HEK293 (cell line): ENCODE measurements around the gene AADAC.

ENCODE experiments used
- FEZF1 ChIP-seq: fragments of 450-650 bp; formaldehyde crosslinking; IDR thresholded peaks from 2 replicates; pipeline ENCODE4 v1.5.1; 2016; ENCODE audit warnings: missing biosample characterization, missing genetic modification characterization
- TCF7L2 ChIP-seq: IDR thresholded peaks from 2 replicates; pipeline ENCODE4 v1.6.1; 2011; ENCODE audit warnings: low read depth, mild to moderate bottlenecking, inconsistent platforms, low read length, moderate library complexity, borderline replicate concordance
- ZNF138 ChIP-seq: fragments of 450-650 bp; formaldehyde crosslinking; IDR thresholded peaks from 2 replicates; pipeline ENCODE4 v1.5.1; 2016; ENCODE audit warnings: missing biosample characterization, missing genetic modification characterization, borderline replicate concordance
- ZNF174 ChIP-seq: fragments of 450-650 bp; formaldehyde crosslinking; IDR thresholded peaks from 2 replicates; pipeline ENCODE4 v1.5.0; 2017; ENCODE audit warnings: missing biosample characterization, mild to moderate bottlenecking, missing genetic modification characterization
- ZNF24 ChIP-seq: fragments of 450-650 bp; formaldehyde crosslinking; IDR thresholded peaks from 2 replicates; pipeline ENCODE4 v1.5.1; 2016; ENCODE audit warnings: missing biosample characterization, missing genetic modification characterization
- ZNF311 ChIP-seq: fragments of 450-650 bp; formaldehyde crosslinking; IDR thresholded peaks from 2 replicates; pipeline ENCODE4 v1.5.1; 2017; ENCODE audit warnings: missing biosample characterization, missing genetic modification characterization, borderline replicate concordance
- ZNF416 ChIP-seq: fragments of 450-650 bp; formaldehyde crosslinking; IDR thresholded peaks from 2 replicates; pipeline ENCODE4 v1.5.1; 2016; ENCODE audit warnings: missing biosample characterization, missing genetic modification characterization
- ZNF530 ChIP-seq: fragments of 450-650 bp; formaldehyde crosslinking; IDR thresholded peaks from 2 replicates; pipeline ENCODE4 v1.5.1; 2016; ENCODE audit warnings: low read depth, missing biosample characterization, missing genetic modification characterization
- ZNF555 ChIP-seq: fragments of 450-650 bp; formaldehyde crosslinking; conservative IDR thresholded peaks from 2 replicates; pipeline ENCODE4 v1.5.1; 2017; ENCODE audit warnings: missing biosample characterization, mild to moderate bottlenecking, missing genetic modification characterization, inconsistent platforms
- ZNF658 ChIP-seq: fragments of 450-650 bp; formaldehyde crosslinking; IDR thresholded peaks from 2 replicates; pipeline ENCODE4; 2016; ENCODE audit warnings: missing biosample characterization, missing genetic modification characterization
- TF ChIP-seq, protein P1 (sequence below): fragments of 450-650 bp; formaldehyde crosslinking; IDR thresholded peaks from 2 replicates; pipeline ENCODE4 v1.5.1; 2016; ENCODE audit warnings: missing biosample characterization, missing genetic modification characterization
- TF ChIP-seq, protein P2 (sequence below): fragments of 450-650 bp; formaldehyde crosslinking; IDR thresholded peaks from 2 replicates; pipeline ENCODE4 v1.5.1; 2016; ENCODE audit warnings: missing biosample characterization, missing genetic modification characterization
- TF ChIP-seq, protein P3 (sequence below): fragments of 450-650 bp; formaldehyde crosslinking; IDR thresholded peaks from 2 replicates; pipeline ENCODE4 v1.5.1; 2016; ENCODE audit warnings: missing biosample characterization, missing genetic modification characterization

DNA sequence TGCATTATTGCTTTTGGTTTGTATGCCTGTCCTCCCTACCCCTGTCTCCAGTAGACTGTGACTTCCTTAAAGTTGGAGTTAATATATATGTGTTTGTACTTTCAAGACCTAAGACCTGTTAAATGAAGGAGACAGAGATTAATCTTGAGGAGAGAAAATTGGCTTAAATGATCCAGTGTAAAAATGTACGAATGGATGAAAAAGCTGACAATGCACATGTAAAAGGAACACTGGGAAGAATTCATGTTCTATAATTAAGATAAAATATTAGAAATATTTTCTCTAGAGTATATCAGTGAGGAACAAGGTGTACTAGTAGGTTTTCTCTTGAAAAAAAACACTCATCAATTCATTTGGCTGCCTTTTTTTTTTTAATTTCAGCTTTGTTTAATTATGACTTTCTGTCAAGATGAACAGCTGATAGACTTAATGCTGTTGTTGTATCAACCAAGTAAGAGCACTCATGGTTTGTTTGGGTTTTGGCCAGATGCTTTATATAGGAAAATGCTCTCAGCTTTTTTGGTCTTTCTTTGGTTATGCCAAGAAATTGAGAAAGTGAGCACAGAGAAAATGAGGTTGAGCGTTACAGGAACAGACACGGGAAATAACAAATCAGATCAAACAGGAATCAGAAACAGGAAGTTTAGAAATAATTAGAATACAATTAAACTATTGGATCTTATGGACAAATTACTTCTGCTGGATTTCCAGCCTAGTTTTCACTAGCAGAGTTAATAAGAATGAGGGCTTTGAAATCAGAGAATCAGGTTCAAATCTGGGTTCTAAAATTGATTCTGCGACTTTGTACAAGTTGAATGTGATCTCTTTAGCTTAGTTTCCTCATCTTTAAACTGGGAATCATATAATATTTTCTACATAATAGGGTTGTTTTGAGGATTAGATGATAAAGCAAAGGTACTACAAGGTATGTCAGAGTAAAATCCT is 38.3 kb upstream of the AADAC start:
- no peak for TF ChIP-seq ZNF658
- TF ChIP-seq, protein P1, sequence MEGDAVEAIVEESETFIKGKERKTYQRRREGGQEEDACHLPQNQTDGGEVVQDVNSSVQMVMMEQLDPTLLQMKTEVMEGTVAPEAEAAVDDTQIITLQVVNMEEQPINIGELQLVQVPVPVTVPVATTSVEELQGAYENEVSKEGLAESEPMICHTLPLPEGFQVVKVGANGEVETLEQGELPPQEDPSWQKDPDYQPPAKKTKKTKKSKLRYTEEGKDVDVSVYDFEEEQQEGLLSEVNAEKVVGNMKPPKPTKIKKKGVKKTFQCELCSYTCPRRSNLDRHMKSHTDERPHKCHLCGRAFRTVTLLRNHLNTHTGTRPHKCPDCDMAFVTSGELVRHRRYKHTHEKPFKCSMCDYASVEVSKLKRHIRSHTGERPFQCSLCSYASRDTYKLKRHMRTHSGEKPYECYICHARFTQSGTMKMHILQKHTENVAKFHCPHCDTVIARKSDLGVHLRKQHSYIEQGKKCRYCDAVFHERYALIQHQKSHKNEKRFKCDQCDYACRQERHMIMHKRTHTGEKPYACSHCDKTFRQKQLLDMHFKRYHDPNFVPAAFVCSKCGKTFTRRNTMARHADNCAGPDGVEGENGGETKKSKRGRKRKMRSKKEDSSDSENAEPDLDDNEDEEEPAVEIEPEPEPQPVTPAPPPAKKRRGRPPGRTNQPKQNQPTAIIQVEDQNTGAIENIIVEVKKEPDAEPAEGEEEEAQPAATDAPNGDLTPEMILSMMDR = no peak
- TF ChIP-seq TCF7L2 = no peak
- no peak for TF ChIP-seq ZNF555 (tag by site-specific recombination)
- no peak for TF ChIP-seq FEZF1 (tag by site-specific recombination)
- TF ChIP-seq ZNF174 = no peak
- TF ChIP-seq, protein P2, sequence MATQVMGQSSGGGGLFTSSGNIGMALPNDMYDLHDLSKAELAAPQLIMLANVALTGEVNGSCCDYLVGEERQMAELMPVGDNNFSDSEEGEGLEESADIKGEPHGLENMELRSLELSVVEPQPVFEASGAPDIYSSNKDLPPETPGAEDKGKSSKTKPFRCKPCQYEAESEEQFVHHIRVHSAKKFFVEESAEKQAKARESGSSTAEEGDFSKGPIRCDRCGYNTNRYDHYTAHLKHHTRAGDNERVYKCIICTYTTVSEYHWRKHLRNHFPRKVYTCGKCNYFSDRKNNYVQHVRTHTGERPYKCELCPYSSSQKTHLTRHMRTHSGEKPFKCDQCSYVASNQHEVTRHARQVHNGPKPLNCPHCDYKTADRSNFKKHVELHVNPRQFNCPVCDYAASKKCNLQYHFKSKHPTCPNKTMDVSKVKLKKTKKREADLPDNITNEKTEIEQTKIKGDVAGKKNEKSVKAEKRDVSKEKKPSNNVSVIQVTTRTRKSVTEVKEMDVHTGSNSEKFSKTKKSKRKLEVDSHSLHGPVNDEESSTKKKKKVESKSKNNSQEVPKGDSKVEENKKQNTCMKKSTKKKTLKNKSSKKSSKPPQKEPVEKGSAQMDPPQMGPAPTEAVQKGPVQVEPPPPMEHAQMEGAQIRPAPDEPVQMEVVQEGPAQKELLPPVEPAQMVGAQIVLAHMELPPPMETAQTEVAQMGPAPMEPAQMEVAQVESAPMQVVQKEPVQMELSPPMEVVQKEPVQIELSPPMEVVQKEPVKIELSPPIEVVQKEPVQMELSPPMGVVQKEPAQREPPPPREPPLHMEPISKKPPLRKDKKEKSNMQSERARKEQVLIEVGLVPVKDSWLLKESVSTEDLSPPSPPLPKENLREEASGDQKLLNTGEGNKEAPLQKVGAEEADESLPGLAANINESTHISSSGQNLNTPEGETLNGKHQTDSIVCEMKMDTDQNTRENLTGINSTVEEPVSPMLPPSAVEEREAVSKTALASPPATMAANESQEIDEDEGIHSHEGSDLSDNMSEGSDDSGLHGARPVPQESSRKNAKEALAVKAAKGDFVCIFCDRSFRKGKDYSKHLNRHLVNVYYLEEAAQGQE (tag by site-specific recombination) = no peak
- TF ChIP-seq ZNF416 (tag by site-specific recombination) = no peak
- no peak for TF ChIP-seq ZNF138 (tag by site-specific recombination)
- no peak for TF ChIP-seq ZNF311 (tag by site-specific recombination)
- TF ChIP-seq, protein P3, sequence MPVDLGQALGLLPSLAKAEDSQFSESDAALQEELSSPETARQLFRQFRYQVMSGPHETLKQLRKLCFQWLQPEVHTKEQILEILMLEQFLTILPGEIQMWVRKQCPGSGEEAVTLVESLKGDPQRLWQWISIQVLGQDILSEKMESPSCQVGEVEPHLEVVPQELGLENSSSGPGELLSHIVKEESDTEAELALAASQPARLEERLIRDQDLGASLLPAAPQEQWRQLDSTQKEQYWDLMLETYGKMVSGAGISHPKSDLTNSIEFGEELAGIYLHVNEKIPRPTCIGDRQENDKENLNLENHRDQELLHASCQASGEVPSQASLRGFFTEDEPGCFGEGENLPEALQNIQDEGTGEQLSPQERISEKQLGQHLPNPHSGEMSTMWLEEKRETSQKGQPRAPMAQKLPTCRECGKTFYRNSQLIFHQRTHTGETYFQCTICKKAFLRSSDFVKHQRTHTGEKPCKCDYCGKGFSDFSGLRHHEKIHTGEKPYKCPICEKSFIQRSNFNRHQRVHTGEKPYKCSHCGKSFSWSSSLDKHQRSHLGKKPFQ (tag by site-specific recombination) = no peak
- TF ChIP-seq ZNF530 (tag by site-specific recombination) = no peak
- TF ChIP-seq ZNF24 (tag by site-specific recombination) = no peak
